Karpas-422 (cell line): ENCODE measurements around the gene ADAMTSL1. TPM values are rescaled to one million over a fixed set of nuclear protein-coding genes. Genes with fewer than 3 reads are reported as not detected.

Experiments
- DNase-seq: peaks from one replicate; pipeline ENCODE4 v3.0.0-alpha.2; 2015
- H2AFZ ChIP-seq: fragments of 200-600 bp; sonication (generic); 2 replicates; pipeline ENCODE4 v1.6.1; 2014; ENCODE audit warnings: antibody characterized with exemption, low read length, mixed read lengths
- H3K27ac ChIP-seq: fragments of 200-600 bp; sonication (generic); 2 replicates; pipeline ENCODE4 v1.5.1; 2014; ENCODE audit warnings: mild to moderate bottlenecking, low read length, moderate library complexity
- H3K27me3 ChIP-seq: fragments of 200-600 bp; sonication (generic); 2 replicates; pipeline ENCODE4 v1.6.1; 2014; ENCODE audit warnings: low read length, mixed read lengths
- H3K36me3 ChIP-seq: fragments of 200-600 bp; sonication (generic); 2 replicates; pipeline ENCODE4 v1.6.1; 2014; ENCODE audit warnings: low read length, mixed read lengths; ENCODE audit not compliant: insufficient read depth
- H3K4me1 ChIP-seq: fragments of 200-600 bp; sonication (generic); 2 replicates; pipeline ENCODE4 v1.6.1; 2014; ENCODE audit warnings: mild to moderate bottlenecking, low read length, mixed read lengths
- H3K4me2 ChIP-seq: fragments of 200-600 bp; sonication (generic); 2 replicates; pipeline ENCODE4 v1.6.1; 2014; ENCODE audit warnings: low read length, low read depth, mild to moderate bottlenecking; ENCODE audit not compliant: poor library complexity, severe bottlenecking
- H3K4me3 ChIP-seq: fragments of 200-600 bp; sonication (generic); 2 replicates; pipeline ENCODE4 v1.5.1; 2014; ENCODE audit warnings: mild to moderate bottlenecking, antibody characterized with exemption, low read length, mixed read lengths
- H3K79me2 ChIP-seq: fragments of 200-600 bp; sonication (generic); 2 replicates; pipeline ENCODE4 v1.6.1; 2014; ENCODE audit warnings: mild to moderate bottlenecking, low read length, mixed read lengths
- H3K9ac ChIP-seq: fragments of 200-600 bp; sonication (generic); 2 replicates; pipeline ENCODE4 v1.6.0; 2014; ENCODE audit warnings: low read length
- H3K9me2 ChIP-seq: fragments of 200-600 bp; sonication (generic), shearing (Covaris generic); replicated peaks from 2 replicates; pipeline ENCODE4 v1.6.0; 2014; ENCODE audit warnings: mild to moderate bottlenecking, low read length, moderate library complexity; ENCODE audit not compliant: insufficient read depth
- H3K9me3 ChIP-seq: fragments of 300-700, 200-600 bp; sonication (generic); 2 replicates; pipeline ENCODE4 v1.6.1; 2014; ENCODE audit warnings: low read length, mixed read lengths
- H4K20me1 ChIP-seq: fragments of 200-600 bp; sonication (generic); 2 replicates; pipeline ENCODE4 v1.6.1; 2014; ENCODE audit warnings: mild to moderate bottlenecking, antibody characterized with exemption, low read length, low read depth; ENCODE audit not compliant: insufficient read depth
- total RNA-seq: library from RNA; depleted of rRNA; stranded (reverse); fragments of >200 nt; shearing (Covaris generic); gene quantifications from 2 replicates; pipeline ENCODE4 v1.2.3, GENCODE V29; 2014; ENCODE audit warnings: low replicate concordance

The ADAMTSL1 gene
- total RNA-seq, 1 experiment from 2014 or later = 8.2 TPM

DNA sequence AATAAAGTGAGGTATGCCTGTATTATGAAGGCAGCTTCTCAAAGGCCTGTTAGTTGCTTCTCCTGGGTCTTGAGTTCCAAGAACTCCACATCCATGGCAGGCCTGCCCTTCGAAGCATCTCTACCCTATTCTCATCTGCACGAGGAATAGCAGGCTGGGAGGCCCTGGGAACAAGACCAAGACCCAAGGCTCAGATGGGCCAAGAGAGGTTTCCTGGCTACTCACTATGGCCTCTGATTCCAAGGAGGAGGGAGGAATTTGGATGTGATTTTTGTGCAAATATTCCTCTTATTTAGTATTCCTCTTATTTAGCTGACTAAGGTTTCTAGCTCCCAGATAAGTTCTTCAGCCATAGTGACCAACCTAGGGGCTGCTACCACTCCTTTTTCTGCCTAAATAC is 407.8 kb downstream of the ADAMTSL1 start:
- H4K20me1 ChIP-seq = no peaks in the 10 kb centered on the region
- no peaks in the 10 kb centered on the region for H3K4me1 ChIP-seq
- H3K79me2 ChIP-seq = no peaks in the 10 kb centered on the region
- H3K9me3 ChIP-seq = no peaks in the 10 kb centered on the region
- H3K9ac ChIP-seq = no peak overlapping the region
- H3K27ac ChIP-seq = no peak overlapping the region
- no peak for DNase-seq
- H2AFZ ChIP-seq = no peak overlapping the region
- H3K36me3 ChIP-seq = no peaks in the 10 kb centered on the region
- no peaks in the 10 kb centered on the region for H3K9me2 ChIP-seq
- no peaks in the 10 kb centered on the region for H3K27me3 ChIP-seq
- no peak overlapping the region for H3K4me2 ChIP-seq
- no peak overlapping the region for H3K4me3 ChIP-seq

DNA sequence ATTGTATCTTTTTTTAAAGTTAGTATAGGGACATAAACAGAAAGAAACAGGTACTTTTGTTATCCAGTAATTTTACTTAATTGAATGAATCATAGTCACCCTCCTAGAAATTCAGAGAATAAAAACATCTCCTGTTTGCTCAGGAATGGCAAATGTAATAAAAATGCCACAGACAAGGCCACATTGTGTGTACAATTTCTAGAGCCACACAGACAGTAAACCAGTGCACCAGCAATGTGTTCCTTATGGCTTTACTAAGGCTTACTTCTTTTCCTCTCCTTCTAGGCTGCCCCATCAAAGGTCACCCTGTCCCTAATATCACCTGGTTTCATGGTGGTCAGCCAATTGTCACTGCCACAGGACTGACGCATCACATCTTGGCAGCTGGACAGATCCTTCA is 413.6 kb downstream of the ADAMTSL1 start:
- H2AFZ ChIP-seq = no peak overlapping the region
- H3K9ac ChIP-seq = no peak overlapping the region
- no peak for DNase-seq
- H3K79me2 ChIP-seq = no peaks in the 10 kb centered on the region
- H4K20me1 ChIP-seq = no peaks in the 10 kb centered on the region
- no peak overlapping the region for H3K27ac ChIP-seq
- H3K4me3 ChIP-seq = no peak overlapping the region
- H3K4me1 ChIP-seq = no peaks in the 10 kb centered on the region
- no peaks in the 10 kb centered on the region for H3K9me2 ChIP-seq
- H3K36me3 ChIP-seq = no peaks in the 10 kb centered on the region
- H3K4me2 ChIP-seq = no peak overlapping the region
- H3K27me3 ChIP-seq = no peaks in the 10 kb centered on the region
- H3K9me3 ChIP-seq = no peaks in the 10 kb centered on the region

DNA sequence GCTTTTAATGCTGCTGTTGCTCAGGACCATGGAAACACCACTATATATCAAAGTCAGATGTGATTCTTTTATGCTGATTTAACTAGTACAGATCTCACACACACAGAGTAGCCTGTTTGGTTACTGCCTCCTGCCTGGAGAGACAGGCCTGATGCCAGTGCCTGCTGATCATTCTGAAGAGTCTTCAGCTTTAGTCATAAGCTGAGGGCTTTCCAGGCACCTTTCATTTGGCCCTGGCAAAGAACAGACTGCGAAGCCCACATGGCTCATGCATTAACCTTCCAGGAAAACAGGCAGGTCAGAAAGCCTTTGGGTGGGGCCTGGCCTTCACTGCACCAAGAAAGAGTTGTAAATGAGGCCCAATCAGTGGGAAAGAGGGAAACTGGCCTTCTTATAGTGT is 414.3 kb downstream of the ADAMTSL1 start:
- Histone ChIP-seq H3K27ac (no peak overlapping the region), H3K79me2 (no peaks in the 10 kb centered on the region), H3K4me2 (no peak overlapping the region), H3K9me2 (no peaks in the 10 kb centered on the region), H3K9me3 (no peaks in the 10 kb centered on the region), H3K4me3 (no peak overlapping the region), H3K9ac (no peak overlapping the region), H4K20me1 (no peaks in the 10 kb centered on the region), H3K36me3 (no peaks in the 10 kb centered on the region), H3K27me3 (no peaks in the 10 kb centered on the region), H2AFZ (no peak overlapping the region), H3K4me1 (no peaks in the 10 kb centered on the region)
- DNase-seq = no peak

DNA sequence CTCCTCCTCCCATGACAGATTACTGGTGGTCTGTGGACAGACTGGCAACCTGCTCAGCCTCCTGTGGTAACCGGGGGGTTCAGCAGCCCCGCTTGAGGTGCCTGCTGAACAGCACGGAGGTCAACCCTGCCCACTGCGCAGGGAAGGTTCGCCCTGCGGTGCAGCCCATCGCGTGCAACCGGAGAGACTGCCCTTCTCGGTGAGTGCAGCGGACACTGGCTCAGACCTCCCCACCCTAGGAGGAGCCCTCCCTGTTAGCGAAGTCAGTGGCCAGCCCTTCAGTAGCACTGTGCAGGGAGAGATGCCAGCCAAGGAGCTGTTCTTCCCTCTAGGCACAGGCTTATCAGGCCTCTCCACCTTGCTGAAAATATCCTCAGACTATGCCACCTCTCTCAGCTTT is 415.6 kb downstream of the ADAMTSL1 start:
- Histone ChIP-seq H3K27ac (no peak overlapping the region), H3K79me2 (no peaks in the 10 kb centered on the region), H3K4me2 (no peak overlapping the region), H3K4me3 (no peak overlapping the region), H3K4me1 (no peaks in the 10 kb centered on the region), H3K27me3 (no peaks in the 10 kb centered on the region), H3K36me3 (no peaks in the 10 kb centered on the region), H3K9ac (no peak overlapping the region), H2AFZ (no peak overlapping the region), H3K9me2 (no peaks in the 10 kb centered on the region), H3K9me3 (no peaks in the 10 kb centered on the region), H4K20me1 (no peaks in the 10 kb centered on the region)
- no peak for DNase-seq

DNA sequence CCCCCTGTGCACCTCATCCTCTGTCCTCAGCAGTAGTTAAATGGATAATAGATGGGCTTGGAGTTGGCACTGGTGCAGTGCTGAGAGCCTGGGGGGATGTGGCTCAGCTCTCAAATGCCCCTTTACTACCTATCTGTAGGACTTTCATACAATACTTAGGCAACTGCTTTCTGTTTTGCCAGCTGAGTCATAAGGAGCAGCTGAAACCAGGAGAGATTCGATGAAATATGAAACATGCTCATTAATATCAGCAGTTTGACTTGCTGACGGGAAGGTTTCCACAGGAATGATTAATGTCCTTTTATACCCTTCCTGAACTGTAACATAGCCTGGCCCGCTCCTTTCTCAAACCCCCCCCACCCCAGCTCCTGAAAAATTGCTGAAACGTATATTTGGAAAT is 416.4 kb downstream of the ADAMTSL1 start:
- Histone ChIP-seq H3K79me2 (no peaks in the 10 kb centered on the region), H3K9me3 (no peaks in the 10 kb centered on the region), H3K4me2 (no peak overlapping the region)

DNA sequence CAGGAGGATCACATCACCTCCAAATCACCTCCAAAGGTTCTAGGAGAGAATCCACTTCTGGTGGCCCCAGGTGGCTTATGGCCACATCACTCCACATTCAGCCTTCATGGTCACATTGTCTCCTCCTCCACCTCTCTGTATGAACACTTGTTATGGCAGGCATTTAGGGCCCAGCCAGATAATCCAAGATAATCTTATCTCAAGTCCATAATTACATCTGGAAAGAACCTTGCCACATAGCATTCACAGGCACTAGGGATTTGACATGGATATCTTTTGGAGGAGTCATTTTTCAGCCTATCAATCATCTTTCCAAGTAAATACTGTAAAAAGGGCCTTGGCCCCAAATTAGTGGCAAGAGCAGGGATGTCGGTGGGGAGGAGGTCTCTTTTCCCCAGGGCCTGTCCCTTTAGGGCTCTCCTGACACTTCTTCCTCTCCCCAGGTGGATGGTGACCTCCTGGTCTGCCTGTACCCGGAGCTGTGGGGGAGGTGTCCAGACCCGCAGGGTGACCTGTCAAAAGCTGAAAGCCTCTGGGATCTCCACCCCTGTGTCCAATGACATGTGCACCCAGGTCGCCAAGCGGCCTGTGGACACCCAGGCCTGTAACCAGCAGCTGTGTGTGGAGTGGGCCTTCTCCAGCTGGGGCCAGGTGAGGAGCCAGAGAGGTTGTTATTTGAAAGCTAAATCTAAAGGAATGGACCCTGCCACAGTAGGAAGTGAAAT is 418.2 kb downstream of the ADAMTSL1 start:
- Histone ChIP-seq H3K4me2 (no peak overlapping the region), H4K20me1 (no peaks in the 10 kb centered on the region), H2AFZ (no peak overlapping the region), H3K36me3 (no peaks in the 10 kb centered on the region), H3K9me2 (no peaks in the 10 kb centered on the region), H3K27ac (no peak overlapping the region), H3K79me2 (no peaks in the 10 kb centered on the region), H3K9ac (no peak overlapping the region), H3K4me3 (no peak overlapping the region), H3K4me1 (no peaks in the 10 kb centered on the region), H3K9me3 (no peaks in the 10 kb centered on the region), H3K27me3 (no peaks in the 10 kb centered on the region)
- DNase-seq = no peak

More for the DNA sequence above, 416.4 kb downstream of the ADAMTSL1 start:
- Histone ChIP-seq H3K9ac (no peak overlapping the region), H3K4me1 (no peaks in the 10 kb centered on the region), H3K4me3 (no peak overlapping the region), H3K27ac (no peak overlapping the region), H4K20me1 (no peaks in the 10 kb centered on the region), H3K36me3 (no peaks in the 10 kb centered on the region), H3K27me3 (no peaks in the 10 kb centered on the region), H2AFZ (no peak overlapping the region), H3K9me2 (no peaks in the 10 kb centered on the region)
- DNase-seq = no peak

DNA sequence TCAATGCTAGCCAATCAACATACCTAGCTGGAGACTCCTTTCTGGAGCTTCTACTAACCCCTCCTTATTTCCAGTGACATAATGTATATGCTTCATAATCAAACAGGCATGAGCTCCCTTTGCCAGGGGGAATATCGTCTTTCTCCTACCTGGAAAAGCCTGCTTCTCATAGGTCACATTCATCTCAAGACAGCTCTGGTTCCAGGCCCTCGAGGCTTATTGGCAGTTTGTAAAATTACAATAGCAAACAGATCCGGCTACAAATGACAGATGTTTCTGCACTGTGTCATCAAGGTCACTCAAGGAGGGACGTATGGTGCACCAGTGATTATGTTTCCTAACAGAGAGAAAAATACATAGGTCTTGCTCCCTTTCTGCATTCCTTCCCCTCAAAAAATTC is 419.1 kb downstream of the ADAMTSL1 start:
- Histone ChIP-seq H3K79me2 (no peaks in the 10 kb centered on the region), H3K4me1 (no peaks in the 10 kb centered on the region), H3K9me2 (no peaks in the 10 kb centered on the region), H3K27me3 (no peaks in the 10 kb centered on the region), H3K4me2 (no peak overlapping the region), H4K20me1 (no peaks in the 10 kb centered on the region), H3K9me3 (no peaks in the 10 kb centered on the region), H2AFZ (no peak overlapping the region), H3K36me3 (no peaks in the 10 kb centered on the region), H3K9ac (no peak overlapping the region), H3K4me3 (no peak overlapping the region), H3K27ac (no peak overlapping the region)
- DNase-seq = no peak

DNA sequence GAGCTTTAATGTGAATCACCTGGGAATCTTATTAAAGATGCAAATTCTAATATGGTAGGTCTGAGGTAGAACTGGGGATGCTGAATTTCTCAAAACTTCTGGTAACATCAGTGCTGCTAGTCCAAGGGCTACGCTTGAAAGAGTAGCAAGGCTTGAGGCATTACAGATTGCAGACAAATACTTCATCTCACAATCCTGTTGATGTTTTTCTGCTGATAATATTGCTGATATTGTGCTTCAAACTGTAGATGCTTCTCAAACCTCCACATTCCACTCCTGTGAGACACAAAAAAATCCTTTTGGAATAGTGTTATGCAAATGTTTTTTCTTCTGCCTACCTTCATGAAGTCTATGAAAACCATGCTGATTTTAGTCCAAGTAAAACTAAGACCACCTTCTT is 419.5 kb downstream of the ADAMTSL1 start:
- no peaks in the 10 kb centered on the region for H3K4me1 ChIP-seq

More for the DNA sequence above, 419.5 kb downstream of the ADAMTSL1 start:
- no peak for DNase-seq
- H3K9me2 ChIP-seq = no peaks in the 10 kb centered on the region
- H3K36me3 ChIP-seq = no peaks in the 10 kb centered on the region
- no peak overlapping the region for H3K9ac ChIP-seq
- no peaks in the 10 kb centered on the region for H3K9me3 ChIP-seq
- no peak overlapping the region for H2AFZ ChIP-seq
- H3K79me2 ChIP-seq = no peaks in the 10 kb centered on the region
- H3K27me3 ChIP-seq = no peaks in the 10 kb centered on the region
- H3K4me3 ChIP-seq = no peak overlapping the region
- no peaks in the 10 kb centered on the region for H4K20me1 ChIP-seq
- H3K27ac ChIP-seq = no peak overlapping the region
- no peak overlapping the region for H3K4me2 ChIP-seq
